Gastroesophageal sphincter (tissue), 3 donors: ENCODE data around the gene NEUROD2.
"Not testable (repeated sequence)": the region's sequence is repeated elsewhere in the genome, so short reads cannot be mapped to it uniquely, and the experiment has no call there.

ENCODE experiments used
- EP300 ChIP-seq: sonication (generic); formaldehyde crosslinking; IDR thresholded peaks from one replicate; pipeline ENCODE4 v1.6.1; 2017; ENCODE audit warnings: antibody characterized with exemption, mild to moderate bottlenecking
- POLR2A ChIP-seq, 2 donors: fragments of 450-650 bp; IDR thresholded peaks; one replicate each; pipeline ENCODE4 v1.6.1; 2017; ENCODE audit warnings: antibody characterized with exemption in 2 of 2, mild to moderate bottlenecking in 2 of 2, moderate library complexity in 1 of 2
- TF ChIP-seq, protein P1 (sequence below), 4 experiments: fragments of 200-600 bp in 2 of 4; fragments of 450-650 bp in 2 of 4; sonication (generic) in 1 of 4; IDR thresholded peaks; one replicate each; pipeline ENCODE4 v1.5.1; 2017 to 2019; ENCODE audit warnings: antibody characterized with exemption in 4 of 4, mild to moderate bottlenecking in 2 of 4, moderate library complexity in 2 of 4

- TF ChIP-seq, protein P1, sequence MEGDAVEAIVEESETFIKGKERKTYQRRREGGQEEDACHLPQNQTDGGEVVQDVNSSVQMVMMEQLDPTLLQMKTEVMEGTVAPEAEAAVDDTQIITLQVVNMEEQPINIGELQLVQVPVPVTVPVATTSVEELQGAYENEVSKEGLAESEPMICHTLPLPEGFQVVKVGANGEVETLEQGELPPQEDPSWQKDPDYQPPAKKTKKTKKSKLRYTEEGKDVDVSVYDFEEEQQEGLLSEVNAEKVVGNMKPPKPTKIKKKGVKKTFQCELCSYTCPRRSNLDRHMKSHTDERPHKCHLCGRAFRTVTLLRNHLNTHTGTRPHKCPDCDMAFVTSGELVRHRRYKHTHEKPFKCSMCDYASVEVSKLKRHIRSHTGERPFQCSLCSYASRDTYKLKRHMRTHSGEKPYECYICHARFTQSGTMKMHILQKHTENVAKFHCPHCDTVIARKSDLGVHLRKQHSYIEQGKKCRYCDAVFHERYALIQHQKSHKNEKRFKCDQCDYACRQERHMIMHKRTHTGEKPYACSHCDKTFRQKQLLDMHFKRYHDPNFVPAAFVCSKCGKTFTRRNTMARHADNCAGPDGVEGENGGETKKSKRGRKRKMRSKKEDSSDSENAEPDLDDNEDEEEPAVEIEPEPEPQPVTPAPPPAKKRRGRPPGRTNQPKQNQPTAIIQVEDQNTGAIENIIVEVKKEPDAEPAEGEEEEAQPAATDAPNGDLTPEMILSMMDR (IDR thresholded peaks at IDR 0.05) = not testable (repeated sequence)
- not testable (repeated sequence) for TF ChIP-seq POLR2A (IDR thresholded peaks at IDR 0.05); EP300
Measured at GRCh38 chr17:39590180-39590579, 17.5 kb downstream of the NEUROD2 start.
